ENCODE results near the gene C11orf24.

GRCh38 chr11:68226421-68226820 lies 45.4 kb downstream of the C11orf24 start:
- no peak for TF ChIP-seq CTCF (IDR thresholded peaks at IDR 0.05)
- TF ChIP-seq GATA2 (CRISPR knock-in tag; IDR thresholded peaks at IDR 0.05): no peak
- TF ChIP-seq FOXM1 (IDR thresholded peaks at IDR 0.05; ENCODE audit: low read depth): no peak
- no peak for TF ChIP-seq POLR2AphosphoS5 (IDR thresholded peaks at IDR 0.05; ENCODE audit: low read depth, low read length)
- no peak for TF ChIP-seq MXI1 (IDR thresholded peaks at IDR 0.05; ENCODE audit: low read depth, low read length)

Data from SK-N-SH (cell line).